ENCODE data around the gene COL25A1. TPM values are rescaled to one million over a fixed set of nuclear protein-coding genes. Genes with fewer than 3 reads are reported as not detected.

The COL25A1 gene
- polyA plus RNA-seq, 1 donor = 9.5 TPM

DNA sequence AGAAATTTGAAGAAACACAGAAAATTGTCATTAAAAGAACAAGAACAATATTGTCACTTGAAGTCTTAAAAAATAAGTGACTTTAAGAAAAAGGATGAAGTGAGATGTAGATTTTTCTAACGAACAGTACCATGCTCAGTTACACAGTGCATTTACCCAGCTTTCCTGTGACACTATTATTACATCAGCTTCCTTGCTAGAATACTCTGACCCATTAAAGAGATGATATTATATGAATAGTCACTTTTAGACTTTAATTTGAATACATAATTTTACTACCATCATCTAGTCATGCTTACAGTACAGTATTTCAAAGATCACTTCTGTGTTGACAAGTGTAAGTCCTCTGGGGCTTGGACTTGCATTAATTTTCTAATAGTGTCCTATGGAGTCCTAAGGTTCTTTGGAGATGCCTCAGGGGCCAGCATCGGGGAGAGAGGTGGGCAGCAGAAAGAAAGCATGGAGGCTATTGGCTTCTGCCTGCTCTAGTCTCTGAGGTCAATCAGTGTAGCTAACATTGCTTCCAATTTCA, 10.7 kb downstream of the COL25A1 start:
- DNase-seq (ENCODE audit: low read depth) = no peak

DNA sequence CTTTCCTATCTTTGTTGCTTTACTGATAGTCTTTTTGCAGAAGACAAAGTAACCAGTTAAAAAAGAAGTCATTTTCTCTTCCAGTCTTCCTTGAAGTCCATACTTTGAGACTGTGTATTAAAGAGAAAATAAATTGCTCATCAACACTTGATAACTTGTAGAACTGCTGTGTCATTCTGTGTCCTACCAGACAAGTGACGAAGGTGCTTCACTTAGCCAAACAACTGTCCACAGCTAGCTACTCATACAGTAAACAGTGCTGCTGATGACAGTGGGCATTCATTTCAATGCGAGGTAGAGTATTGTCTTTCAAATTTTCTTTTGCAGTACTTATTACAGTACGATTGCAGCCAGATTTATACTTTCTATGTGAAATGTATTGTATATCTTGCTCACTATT, 11.5 kb downstream of the COL25A1 start:
- DNase-seq (ENCODE audit: low read depth) = no peak

DNA sequence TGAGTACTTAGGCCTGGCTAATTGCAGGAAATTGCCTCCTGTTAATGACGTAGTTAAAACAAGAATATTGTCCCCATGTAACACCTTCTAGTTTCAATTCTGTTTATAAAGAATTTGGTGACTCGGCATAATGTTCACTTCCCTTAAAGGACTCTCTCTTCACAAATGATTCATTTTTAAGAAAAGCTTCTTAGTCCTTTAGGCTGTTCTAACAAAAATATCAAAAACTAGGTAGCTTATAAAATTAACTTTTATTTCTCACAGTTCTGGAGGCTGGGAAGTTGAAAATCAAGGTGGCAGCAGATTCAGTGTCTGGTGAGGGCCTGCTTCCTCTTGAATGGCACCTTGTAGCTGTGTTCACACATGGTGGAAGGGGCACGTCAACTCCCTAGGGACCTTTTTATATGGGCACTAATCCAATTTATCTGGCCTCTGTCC, 23.8 kb downstream of the COL25A1 start:
- DNase-seq (ENCODE audit: low read depth) = no peak

DNA sequence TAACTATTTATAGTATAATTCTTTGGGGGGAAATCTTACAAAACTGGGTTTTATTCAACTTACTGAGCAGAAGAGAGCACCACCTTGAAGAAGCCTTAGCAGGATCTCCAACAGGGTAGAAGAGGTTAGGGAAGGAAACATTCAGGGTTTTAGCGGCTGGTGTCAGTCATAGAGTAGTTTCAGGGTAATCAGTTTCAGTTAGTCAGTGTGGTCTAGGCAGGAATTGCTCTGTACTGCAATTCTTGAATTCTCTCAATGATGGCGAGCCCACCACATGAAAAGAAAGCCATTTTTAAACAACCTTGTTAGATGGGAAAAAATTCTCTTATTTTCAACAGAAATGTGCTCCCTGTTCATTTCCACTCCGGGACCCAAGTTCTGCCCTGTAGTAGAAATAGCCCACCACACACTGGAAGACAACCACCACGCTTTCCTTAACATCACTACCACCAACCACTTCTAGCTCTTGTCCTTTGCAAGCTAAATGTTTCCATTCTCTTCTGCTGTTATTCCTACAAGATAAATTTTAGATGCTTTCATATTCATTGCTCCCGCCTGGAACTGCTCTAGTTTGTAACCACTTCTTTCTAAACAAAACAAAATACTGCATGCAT, 25.9 kb downstream of the COL25A1 start:
- DNase-seq (ENCODE audit: low read depth) = no peak

DNA sequence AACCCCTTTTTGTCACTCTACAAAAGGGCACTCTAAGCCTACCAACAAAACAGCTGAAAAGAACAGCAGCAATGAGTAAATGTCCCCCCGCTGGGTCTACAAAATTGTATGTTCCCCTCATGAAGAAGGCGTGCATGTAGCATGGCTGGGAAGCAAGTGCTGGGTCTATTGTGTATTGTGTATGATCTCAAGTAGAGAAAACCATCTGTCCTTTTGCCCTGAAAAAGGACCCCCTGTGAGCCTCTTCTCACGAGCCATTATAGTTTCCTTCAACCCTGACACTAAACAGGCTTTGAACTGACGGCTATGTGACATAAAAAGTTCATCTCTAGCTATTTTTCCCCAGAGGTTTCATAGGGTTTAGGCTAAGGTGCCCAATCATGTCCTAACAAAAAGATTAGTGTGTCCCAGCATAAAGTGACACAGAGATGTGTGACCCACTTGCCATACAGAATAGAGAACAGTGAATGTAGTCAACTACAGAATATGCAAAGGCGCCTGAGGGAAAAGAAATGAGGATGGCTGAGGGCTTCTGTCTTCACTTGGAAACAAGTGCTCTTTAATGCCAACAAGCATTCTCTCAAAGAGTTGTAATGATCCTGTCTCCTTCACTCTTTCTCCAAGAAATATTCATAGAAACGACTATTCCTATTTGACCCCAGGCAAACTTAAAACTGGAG, 27.3 kb downstream of the COL25A1 start:
- no peak for DNase-seq (ENCODE audit: low read depth)

DNA sequence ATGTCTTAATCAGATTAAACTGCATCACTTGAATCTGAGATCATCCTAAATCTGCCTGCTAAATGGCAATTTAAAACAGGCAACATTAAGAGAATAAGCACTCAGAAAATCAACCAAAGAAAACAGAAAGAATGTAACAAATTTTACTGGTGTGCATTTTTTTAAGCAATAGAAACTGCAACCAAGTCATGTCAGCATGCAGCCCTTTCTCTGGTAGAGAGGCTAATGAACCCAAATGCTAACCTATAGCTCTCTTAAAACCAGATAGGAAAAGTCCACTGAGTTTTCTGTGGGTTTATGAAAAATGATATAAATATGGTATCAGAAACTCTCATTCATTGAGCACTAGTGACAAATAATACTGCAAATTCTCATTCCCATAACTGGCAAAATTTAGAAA, 35.6 kb downstream of the COL25A1 start:
- no peak for DNase-seq (ENCODE audit: low read depth)

DNA sequence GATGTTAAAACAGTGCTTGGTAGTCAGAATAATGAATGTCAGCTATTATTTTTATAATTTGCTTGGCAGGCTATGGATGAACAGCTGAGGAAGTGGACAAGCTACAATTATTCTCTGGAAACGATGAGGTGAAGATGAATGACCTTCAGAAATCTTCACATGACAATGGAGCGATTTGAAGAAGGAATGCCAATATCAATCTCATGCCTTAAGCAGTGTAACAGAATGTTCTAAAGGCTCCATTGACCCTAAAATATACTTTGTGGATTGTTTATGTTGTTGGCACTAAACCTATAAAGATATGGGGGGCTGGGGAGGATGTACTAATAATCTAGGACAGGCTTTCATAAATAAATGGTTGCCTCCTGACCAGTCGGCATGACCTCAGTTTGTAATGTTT, 36.2 kb downstream of the COL25A1 start:
- no peak for DNase-seq (ENCODE audit: low read depth)

DNA sequence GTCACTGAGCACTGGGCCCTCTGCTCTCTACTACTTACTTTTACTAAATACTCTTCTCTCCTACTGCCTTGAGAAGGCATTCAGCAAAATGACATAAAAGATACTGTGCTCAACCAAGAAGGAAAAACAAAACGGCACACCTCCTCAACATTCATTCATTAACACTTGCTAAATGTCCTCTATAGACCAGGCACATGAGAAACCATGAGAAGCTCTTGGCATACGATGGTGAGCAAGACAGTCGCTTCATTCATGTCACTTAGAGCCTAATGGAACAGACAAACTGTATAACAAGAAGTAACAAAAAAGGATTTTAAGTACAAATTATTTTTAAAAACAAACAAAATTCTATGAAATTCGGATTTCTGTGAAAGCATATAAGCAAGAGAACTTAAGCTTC, 38.7 kb downstream of the COL25A1 start:
- no peak for DNase-seq (ENCODE audit: low read depth)

DNA sequence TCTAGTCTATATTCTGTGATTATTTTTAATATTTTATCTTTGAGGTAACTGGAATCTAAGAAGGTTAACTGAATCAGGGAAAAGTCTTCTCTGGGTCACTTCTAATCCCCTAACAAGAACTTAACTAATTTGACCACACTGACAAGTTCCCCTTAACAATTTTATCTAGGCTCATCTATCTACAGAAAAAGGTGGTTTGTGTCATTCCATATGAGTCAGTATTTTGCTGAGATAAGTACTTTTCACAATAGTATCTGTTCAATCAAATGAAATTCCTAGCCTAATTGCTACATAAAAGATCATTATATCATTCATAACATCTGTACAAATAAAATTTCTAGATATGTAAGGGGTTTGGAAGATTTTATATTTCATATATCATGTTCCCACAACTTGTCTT, 45.6 kb downstream of the COL25A1 start:
- DNase-seq (ENCODE audit: low read depth) = no peak

DNA sequence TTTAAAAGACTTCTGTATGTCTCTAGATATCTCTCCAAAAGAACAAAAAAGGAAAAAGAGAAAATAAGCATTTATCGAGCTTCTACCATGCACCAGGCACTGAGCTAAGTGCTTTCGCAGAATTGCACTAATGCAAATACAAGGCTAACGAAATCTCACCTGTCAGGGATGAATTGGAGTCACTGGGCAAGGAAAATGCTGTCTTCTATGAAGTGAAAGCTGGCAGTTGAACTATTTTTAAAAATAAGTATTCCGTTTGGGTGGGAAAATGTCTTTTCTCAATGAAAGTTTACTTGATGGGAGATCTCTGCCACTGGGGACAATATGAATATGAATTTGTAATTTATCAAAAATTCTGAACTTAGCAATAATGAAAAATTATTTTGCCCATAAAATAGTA, 47.6 kb downstream of the COL25A1 start:
- no peak for DNase-seq (ENCODE audit: low read depth)

DNA sequence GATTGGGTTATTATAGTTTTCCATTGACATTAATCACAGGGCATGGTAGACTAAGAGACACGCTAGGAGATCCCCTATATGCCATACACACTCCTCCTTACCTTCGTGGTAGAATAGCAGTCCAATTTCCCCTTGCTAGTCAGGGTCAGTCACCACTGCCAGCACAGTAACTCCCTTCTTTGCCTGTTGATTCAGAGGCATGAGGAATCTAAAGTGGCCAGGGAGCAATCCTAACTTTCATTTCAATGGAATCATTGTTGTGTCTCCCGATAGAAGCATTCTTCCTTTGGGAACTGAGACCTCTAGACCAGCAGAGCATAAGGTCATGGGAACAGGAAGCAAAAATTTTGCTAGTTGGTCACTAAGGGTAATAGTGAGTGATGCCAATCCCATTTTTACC, 51.1 kb downstream of the COL25A1 start:
- no peak for DNase-seq (ENCODE audit: low read depth)

DNA sequence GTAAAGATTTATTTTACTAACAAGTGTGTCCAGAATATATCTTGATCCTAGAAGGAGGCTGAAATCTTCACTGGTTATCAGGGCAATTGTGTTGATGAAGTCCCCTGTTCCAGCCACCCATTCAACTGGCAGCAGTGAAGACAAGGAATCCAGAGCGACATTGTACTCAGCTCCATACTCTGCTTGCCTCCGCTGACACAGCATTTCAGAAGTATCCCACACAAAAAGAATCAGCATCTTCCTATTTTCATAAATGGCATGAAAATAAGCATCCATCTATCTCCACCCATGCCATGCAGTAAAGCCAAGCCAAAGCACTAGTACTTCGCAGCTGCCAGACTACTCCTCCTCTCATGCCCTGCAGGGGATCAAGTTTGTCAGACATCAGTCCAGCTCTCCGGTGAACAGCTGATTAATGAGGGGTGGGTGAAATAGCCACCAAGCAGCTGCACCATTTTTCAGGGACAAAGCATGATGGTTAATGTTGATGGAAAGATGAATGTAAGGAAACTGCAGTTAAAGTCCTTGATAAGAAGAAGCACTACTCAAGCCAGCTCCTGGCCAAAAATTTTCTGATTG, 54.0 kb downstream of the COL25A1 start:
- no peak for DNase-seq (ENCODE audit: low read depth)

DNA sequence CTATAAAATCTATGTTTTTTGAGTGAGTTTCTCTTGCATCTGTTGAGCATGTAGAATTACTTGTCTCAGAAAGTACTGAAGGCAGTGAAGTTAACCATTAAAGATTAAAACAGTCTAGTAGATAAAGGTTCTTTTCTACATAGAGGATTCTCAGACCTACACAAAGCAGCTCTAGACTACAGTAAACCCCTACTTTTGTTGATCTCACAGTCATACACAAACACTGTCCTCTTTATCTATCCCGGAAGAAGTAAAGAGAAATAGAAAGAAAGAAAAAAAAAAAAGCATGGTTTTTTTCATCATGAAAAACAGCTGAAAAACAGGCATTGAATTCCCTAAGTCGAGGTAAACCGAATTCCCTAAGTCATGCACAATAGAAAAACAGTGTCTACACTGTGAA, 58.6 kb downstream of the COL25A1 start:
- no peak for DNase-seq (ENCODE audit: low read depth)

DNA sequence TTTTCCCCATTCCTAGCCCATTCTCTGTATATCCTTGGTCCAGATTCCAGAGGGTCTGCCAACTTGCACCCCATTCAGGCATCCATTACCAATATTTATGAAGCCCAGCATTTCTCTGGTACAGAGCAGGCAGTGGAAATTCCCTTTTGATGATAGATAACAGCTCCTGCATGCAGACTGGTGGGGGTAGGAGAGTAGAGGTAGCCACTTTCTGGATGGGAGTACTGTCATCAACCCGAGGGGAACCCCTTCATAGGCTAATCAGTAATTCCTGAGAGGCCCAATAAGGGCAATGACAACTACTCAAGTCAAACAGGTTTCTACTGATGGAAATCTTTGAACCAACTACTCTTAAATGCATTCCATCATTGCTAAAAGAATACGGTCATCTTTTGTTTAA, 63.7 kb downstream of the COL25A1 start:
- no peak for DNase-seq (ENCODE audit: low read depth)

DNA sequence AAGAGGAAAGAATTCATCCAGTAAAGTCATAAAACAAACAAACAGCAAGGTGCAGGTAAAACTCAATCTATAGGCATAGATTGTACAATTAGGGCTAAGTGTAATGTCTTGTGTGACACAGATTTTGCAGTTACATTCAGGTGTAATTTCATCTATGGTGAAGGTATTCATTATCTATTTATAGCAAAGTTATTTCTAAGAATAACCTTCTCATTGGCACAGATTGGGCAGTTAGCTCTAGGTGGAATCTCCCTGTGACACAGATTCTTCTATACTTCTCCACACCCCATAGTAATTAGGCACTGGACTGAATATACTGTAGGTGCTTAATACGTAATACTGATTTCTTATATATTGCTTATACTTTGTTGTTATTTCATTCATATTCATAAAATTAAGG, 66.8 kb downstream of the COL25A1 start:
- DNase-seq (ENCODE audit: low read depth) = no peak

DNA sequence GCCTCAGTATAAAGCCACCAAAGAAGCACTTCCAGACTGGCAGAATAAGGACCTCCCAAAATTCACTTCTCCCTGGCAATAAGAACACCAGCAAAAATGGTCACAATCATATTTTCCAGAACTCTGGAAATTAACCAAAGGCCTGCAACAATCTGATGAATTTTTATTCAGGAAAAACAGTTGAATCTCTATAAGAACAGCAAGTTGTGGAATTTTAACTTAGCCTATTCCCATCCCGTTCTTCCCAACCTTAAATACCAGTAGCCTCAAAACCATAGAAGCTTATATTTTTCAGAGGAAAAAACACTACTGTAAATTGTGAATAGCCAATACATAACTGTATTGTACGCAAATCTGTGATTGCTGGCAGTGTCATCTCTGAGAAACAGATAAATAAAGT, 67.9 kb downstream of the COL25A1 start:
- no peak for DNase-seq (ENCODE audit: low read depth)

DNA sequence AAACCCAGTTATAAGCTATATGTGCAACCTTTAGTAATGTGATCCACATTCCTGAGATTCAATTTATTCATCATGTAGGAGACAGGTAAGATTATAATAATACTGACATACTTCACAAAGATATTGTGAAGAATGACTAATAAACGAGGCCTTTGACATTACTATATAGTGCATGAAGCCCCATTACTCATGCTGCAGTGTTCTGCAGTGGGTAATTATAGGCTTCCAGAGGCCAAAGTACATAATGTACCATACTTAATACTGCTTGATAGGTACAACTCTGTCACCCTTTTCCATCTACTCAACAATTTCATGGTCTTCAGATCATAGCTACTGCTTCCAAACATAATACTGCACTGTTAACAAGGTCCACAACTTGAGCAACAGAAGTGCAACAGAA, 68.9 kb downstream of the COL25A1 start:
- no peak for DNase-seq (ENCODE audit: low read depth)

DNA sequence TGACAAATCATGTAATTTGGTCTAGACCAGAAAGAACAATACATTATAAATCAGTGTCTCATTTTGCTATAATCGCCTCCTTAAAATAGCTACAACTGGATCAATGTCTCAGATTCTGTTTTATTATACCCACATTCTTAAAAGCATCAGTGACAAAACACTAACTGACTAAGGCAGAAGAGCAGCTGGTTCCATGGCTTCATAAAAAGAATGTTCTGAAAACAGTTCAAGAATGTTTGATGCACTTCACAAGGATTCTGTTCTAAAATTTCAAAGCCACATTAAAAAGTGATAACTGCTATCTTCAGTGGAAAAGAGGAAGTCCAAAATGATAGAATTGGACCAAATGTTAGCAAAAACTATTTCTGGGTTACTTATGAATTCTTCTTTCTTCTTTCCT, 69.8 kb downstream of the COL25A1 start:
- DNase-seq (ENCODE audit: low read depth) = no peak

DNA sequence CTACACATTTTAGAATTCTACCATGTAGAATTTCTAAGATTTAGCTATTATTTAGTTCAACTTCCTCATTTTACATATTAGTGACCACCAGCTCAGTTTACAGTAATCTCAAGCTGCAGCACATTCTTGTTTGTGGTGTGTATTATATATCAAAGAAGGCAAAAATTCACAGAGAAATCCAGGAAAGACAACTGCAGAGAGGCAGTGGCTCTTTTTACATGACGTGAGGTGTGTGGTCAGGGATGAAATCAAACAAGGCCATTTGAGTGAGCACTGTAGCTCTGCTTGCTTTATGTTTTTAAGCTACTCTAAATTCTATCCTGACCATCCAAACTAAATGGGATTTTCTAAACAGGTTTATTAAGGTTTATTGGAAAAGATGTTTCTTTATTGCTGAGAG, 71.1 kb downstream of the COL25A1 start:
- DNase-seq (ENCODE audit: low read depth) = no peak

DNA sequence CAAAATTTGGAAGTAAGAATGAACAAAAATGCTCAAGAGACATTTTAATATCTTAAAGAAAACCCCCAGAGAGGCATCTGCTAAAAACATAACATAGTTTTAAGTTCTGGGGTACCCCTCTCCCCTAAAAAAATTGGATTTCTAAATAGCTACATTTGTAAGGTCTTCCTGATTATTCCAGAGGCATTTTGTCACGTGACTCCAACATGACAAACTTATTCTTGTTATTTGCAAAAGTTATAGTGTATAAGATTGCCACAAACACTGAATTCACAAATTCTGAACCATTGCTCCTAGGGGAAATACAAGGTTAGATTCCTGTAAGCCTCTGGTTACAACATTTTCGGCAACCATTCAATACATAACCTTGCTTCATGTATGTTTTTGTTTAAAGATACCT, 73.4 kb downstream of the COL25A1 start:
- DNase-seq (ENCODE audit: low read depth) = no peak

DNA sequence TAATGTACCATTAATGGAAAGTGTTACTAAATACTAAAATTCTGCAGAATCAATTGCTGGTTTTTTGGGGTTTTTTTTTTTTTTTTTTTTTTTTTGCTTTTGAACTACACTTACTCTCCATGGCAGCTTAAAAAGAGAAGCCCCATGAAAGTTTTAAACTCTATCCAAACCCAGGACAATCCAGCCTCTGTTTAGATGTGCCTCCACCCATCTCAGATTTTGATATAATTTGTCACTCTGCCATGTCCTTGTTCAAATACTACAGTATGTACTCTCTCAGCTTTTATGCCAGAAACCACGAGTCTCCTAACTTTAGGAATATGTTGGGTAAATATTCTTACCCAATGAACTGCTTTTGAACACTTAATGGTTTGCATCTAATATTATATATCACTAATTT, 84.2 kb downstream of the COL25A1 start:
- no peak for DNase-seq (ENCODE audit: low read depth)

DNA sequence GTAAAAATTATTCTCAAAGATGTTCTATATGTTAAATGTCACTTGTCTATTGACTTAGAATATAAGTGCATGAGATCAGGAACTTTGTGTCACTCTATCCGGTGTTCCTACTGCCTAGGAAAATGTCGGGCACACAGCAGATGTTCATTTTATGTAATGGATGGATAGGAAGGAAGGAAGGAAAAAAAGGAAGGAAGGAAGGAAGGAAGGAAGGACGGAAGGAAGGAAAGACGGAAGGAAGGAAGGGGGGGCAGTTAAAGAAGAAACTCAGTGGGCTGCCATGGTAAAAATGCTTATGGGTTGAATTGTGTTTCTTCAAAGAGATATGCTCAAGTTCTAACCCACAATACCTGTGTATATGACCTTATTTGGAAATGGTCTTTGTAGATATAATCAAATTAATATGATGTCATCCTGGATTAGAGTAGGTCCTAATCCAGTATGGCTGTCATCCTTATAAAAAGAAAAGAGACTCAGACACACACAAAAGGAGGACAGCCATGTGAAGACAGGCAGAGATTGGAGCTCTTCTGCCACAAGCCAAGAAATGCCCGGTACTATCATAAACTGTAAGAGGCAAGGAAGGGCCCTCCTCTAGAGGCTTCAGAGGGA, 86.3 kb downstream of the COL25A1 start:
- no peak for DNase-seq (ENCODE audit: low read depth)

DNA sequence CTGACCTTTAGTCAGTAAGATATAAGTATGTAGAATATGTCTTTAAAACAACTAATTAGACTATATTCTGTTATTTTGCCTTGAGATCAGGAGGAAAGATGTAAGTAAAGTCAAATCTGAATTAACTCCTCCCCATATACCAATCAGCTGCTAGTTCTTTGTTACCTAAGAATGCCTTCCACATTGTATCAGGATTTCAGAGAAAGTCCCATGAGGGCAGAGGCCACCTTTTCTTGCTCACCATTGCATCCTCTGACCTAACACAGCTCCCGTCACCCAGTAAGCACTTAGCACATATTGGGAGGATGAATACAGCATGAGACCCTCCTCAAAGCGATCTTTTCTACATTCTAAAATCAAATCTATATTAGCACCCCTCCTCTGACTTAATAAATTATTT, 87.0 kb downstream of the COL25A1 start:
- no peak for DNase-seq (ENCODE audit: low read depth)
